ENCODE data around the gene OR51G1.

Gene OR51G1

GRCh38 chr11:4891996-4892640 is 32.0 kb downstream of the OR51G1 start:
- H3K4me3 ChIP-seq (ENCODE audit: low read depth, low read length) = no peak overlapping the region
- DNase-seq (ENCODE audit: low read depth, low spot score) = peak; percentile 94
- TF ChIP-seq CTCF (IDR thresholded peaks at IDR 0.05; ENCODE audit: low read depth, low read length) = peak; percentile 30
- in situ Hi-C loops (cut with HindIII; ENCODE audit: low sequenced_read_pairs) = no loop called here

GRCh38 chr11:4890279-4890678 is 33.9 kb downstream of the OR51G1 start:
- in situ Hi-C loops (cut with HindIII; ENCODE audit: low sequenced_read_pairs) = no loop called here
- no peak for TF ChIP-seq CTCF (IDR thresholded peaks at IDR 0.05; ENCODE audit: low read depth, low read length)
- no peak overlapping the region for H3K4me3 ChIP-seq (ENCODE audit: low read depth, low read length)
- DNase-seq (ENCODE audit: low read depth, low spot score) = no peak

- no peak overlapping the region for H3K4me3 ChIP-seq (ENCODE audit: low read depth, low read length)
- in situ Hi-C loops (cut with HindIII; ENCODE audit: low sequenced_read_pairs) = no loop called here
- TF ChIP-seq CTCF (IDR thresholded peaks at IDR 0.05; ENCODE audit: low read depth, low read length) = no peak
- DNase-seq (ENCODE audit: low read depth, low spot score) = no peak
Observed at GRCh38 chr11:4887591-4887990, 36.5 kb downstream of the OR51G1 start.

GRCh38 chr11:4886186-4886585 is 38.0 kb downstream of the OR51G1 start:
- in situ Hi-C loops (cut with HindIII; ENCODE audit: low sequenced_read_pairs) = no loop called here

GRCh38 chr11:4884361-4884760 is 39.8 kb downstream of the OR51G1 start:
- no peak for TF ChIP-seq CTCF (IDR thresholded peaks at IDR 0.05; ENCODE audit: low read depth, low read length)
- in situ Hi-C loops (cut with HindIII; ENCODE audit: low sequenced_read_pairs) = no loop called here
- no peak overlapping the region for H3K4me3 ChIP-seq (ENCODE audit: low read depth, low read length)
- DNase-seq (ENCODE audit: low read depth, low spot score) = peak; percentile 38

More at GRCh38 chr11:4886186-4886585, 38.0 kb downstream of the OR51G1 start:
- no peak overlapping the region for H3K4me3 ChIP-seq (ENCODE audit: low read depth, low read length)
- DNase-seq (ENCODE audit: low read depth, low spot score) = no peak
- no peak for TF ChIP-seq CTCF (IDR thresholded peaks at IDR 0.05; ENCODE audit: low read depth, low read length)

GRCh38 chr11:4882543-4882942 is 41.6 kb downstream of the OR51G1 start:
- no peak for DNase-seq (ENCODE audit: low read depth, low spot score)
- TF ChIP-seq CTCF (IDR thresholded peaks at IDR 0.05; ENCODE audit: low read depth, low read length) = no peak
- in situ Hi-C loops (cut with HindIII; ENCODE audit: low sequenced_read_pairs) = no loop called here
- no peak overlapping the region for H3K4me3 ChIP-seq (ENCODE audit: low read depth, low read length)
